Measurements from ENCODE around the gene ZNF326.

DNA sequence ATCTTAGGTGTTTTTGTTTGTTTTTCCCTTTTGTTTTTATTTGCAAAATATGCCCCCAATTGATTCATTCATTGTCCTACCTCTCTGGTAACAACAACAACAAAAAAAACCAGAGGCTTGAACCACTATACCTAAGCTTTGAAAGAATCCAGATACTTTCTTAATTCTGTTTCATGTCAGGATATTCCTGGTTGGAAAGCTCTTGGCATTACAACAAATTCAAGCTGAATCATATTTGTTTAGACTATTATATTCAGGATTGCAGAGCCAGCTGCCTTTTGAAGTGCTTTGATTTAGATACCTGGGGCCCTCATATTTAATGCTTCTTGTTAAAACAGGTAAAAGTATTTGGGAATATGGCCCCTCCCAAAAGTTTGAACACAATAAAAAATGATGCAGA lies 22.9 kb upstream of the ZNF326 start:
- no peak for TF ChIP-seq POLR2AphosphoS5 (IDR thresholded peaks at IDR 0.05; ENCODE audit: low read depth, low read length)
- no peak for TF ChIP-seq POLR2A (IDR thresholded peaks at IDR 0.05; ENCODE audit: low read depth, low read length)
- TF ChIP-seq TAF1 (IDR thresholded peaks at IDR 0.05; ENCODE audit: borderline replicate concordance, low read depth, low read length), result no peak
